IPS-18a (cell line): Measurements from ENCODE around the gene ZKSCAN7.

Source experiments
- H3K27ac ChIP-seq: one replicate; pipeline ENCODE4 v1.5.1; 2013; ENCODE audit warnings: low read length
- H3K27me3 ChIP-seq: one replicate; pipeline ENCODE4 v1.6.1; 2013; ENCODE audit warnings: mild to moderate bottlenecking, low read length; ENCODE audit not compliant: control insufficient read depth, insufficient read depth
- H3K36me3 ChIP-seq: one replicate; pipeline ENCODE4 v1.6.1; 2013; ENCODE audit warnings: low read depth, low read length; ENCODE audit not compliant: control insufficient read depth
- H3K4me1 ChIP-seq: one replicate; pipeline ENCODE4 v1.6.1; 2013; ENCODE audit warnings: low read depth, low read length; ENCODE audit not compliant: control insufficient read depth
- H3K4me3 ChIP-seq: one replicate; pipeline ENCODE4 v1.5.1; 2013; ENCODE audit warnings: low read length
- H3K9ac ChIP-seq: one replicate; pipeline ENCODE4 v1.6.1; 2013; ENCODE audit warnings: mild to moderate bottlenecking, low read length, moderate library complexity
- H3K9me3 ChIP-seq: one replicate; pipeline ENCODE4 v1.6.1; 2013; ENCODE audit warnings: low read depth, low read length; ENCODE audit not compliant: control insufficient read depth

ZKSCAN7 gene

DNA sequence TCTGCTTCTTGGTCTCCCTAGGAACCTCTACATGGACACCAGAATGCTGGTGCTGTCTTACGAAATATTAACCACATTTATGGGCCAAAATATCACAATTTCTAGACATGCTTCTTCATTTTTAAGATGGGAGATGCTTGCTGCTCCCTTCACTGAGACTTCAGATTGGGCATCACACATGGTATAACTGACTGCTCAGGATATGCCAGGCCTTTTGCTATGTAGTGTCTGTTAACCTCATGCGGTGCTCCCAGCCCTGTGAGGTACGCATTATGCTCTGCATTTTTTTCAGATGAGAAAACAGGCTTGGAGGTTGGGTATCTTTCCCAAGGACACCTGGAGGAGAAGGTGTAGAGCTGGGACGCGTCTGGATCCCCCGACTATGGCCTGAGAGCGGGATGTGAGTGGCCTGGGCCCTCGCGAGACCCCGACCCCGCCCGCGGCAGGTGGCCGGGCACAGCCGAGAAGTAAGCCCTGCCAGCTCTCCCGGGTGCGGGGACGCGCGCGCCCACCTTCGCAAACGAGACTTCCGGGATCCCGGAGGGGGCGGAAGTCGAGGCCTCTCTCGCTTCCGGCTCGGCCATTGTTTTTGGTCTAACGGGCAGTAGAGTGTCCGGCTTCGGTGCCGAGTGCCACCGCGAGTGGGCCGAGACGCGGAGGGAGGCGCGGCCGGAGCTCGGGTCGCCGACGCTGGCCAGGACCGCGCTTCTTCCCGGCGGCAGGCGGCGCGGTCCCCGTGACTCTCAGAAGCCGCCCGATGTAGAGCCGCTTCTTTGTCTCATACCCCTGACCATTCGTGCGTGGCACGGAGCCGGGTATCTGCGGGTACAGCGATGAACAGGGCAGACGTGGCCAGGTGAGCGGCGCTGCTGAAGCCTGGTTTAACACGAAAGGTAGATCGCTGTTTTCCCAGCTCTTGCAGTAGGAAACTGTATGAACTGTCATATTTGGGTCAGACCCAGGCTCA lies at the start of gene ZKSCAN7:
ZKSCAN7 (plus strand) TSS at position 568 of the 967 bp plus-strand sequence. CDS start 1,855 bp downstream, outside the sequence.
- peak within 1 kb of the TSS; percentile 98 for H3K4me3 ChIP-seq
- peaks cover 10% of the 10 kb centered on the region for H3K4me1 ChIP-seq
- peaks cover 26% of the 10 kb centered on the region for H3K27me3 ChIP-seq
- peak within 1 kb of the TSS; percentile 95 for H3K9ac ChIP-seq
- peaks cover 23% of the 10 kb centered on the region for H3K36me3 ChIP-seq
- no peaks in the 10 kb centered on the region for H3K9me3 ChIP-seq
- peak within 1 kb of the TSS; percentile 50 for H3K27ac ChIP-seq

GRCh38 chr3:44506556-44506955 lies 48.4 kb upstream of the ZKSCAN7 start:
- peaks cover 8% of the 10 kb centered on the region for H3K36me3 ChIP-seq
- no peak overlapping the region for H3K4me3 ChIP-seq
- H3K27ac ChIP-seq: no peak overlapping the region
- no peaks in the 10 kb centered on the region for H3K27me3 ChIP-seq
- H3K9ac ChIP-seq: no peak overlapping the region
- H3K4me1 ChIP-seq: peaks cover 12% of the 10 kb centered on the region
- H3K9me3 ChIP-seq: peaks cover 6% of the 10 kb centered on the region

DNA sequence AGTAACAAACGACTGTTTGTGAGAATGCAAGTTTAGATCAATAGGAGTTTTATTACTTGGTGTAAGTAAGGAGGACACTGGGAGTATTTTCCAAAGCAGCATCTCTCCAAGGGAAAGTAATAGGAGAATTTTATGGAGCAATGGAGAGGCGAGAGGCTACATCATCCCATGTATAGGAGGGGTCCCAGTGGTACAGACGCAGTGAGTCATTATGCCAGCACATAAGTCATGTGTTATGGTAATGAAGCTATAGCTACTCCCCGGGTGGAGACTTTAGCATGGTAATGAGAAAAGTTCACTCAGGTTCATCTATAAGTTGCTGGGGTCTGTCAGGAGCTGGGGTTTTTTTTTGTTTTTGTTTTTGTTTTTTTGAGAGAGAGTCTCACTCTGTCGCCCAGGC lies 48.0 kb upstream of the ZKSCAN7 start:
- Histone ChIP-seq H3K9ac (no peak overlapping the region), H3K36me3 (peaks cover 4% of the 10 kb centered on the region), H3K4me3 (no peak overlapping the region), H3K4me1 (peaks cover 12% of the 10 kb centered on the region), H3K9me3 (peaks cover 2% of the 10 kb centered on the region), H3K27ac (no peak overlapping the region), H3K27me3 (no peaks in the 10 kb centered on the region)

- Histone ChIP-seq H3K27me3 (no peaks in the 10 kb centered on the region), H3K27ac (no peak overlapping the region), H3K9ac (peak overlapping the region; percentile 90), H3K4me1 (peaks cover 17% of the 10 kb centered on the region), H3K9me3 (no peaks in the 10 kb centered on the region), H3K4me3 (peak overlapping the region; percentile 90), H3K36me3 (no peaks in the 10 kb centered on the region)
Measured at GRCh38 chr3:44509393-44509921, 45.5 kb upstream of the ZKSCAN7 start.

GRCh38 chr3:44510000-44510368 lies 45.0 kb upstream of the ZKSCAN7 start:
- Histone ChIP-seq H3K9me3 (no peaks in the 10 kb centered on the region), H3K27ac (no peak overlapping the region), H3K4me1 (peaks cover 17% of the 10 kb centered on the region), H3K4me3 (peak overlapping the region; percentile 90), H3K9ac (peak overlapping the region; percentile 90), H3K27me3 (no peaks in the 10 kb centered on the region), H3K36me3 (no peaks in the 10 kb centered on the region)

DNA sequence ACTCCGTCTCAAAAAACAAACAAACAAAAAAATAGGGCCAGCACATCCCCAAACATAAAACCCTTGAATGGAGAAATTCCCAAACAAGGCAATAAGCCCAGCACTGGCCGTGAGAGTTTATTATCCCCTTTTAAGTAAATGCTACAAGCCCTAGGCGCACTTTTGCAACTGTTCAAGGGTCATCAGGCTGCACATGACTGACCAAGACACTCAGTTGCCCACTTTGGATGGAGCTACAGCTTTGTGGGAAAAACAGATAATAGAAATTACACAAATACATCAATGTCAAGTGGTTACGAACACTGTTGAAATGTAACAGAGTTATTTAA lies 43.8 kb upstream of the ZKSCAN7 start:
- Histone ChIP-seq H3K9me3 (no peaks in the 10 kb centered on the region), H3K4me1 (peaks cover 17% of the 10 kb centered on the region), H3K27me3 (no peaks in the 10 kb centered on the region), H3K9ac (peak overlapping the region; percentile 79), H3K36me3 (no peaks in the 10 kb centered on the region), H3K4me3 (peak overlapping the region; percentile 90), H3K27ac (no peak overlapping the region)

- Histone ChIP-seq H3K9me3 (no peaks in the 10 kb centered on the region), H3K27ac (no peak overlapping the region), H3K27me3 (no peaks in the 10 kb centered on the region), H3K4me3 (no peak overlapping the region), H3K36me3 (no peaks in the 10 kb centered on the region), H3K4me1 (peaks cover 13% of the 10 kb centered on the region), H3K9ac (no peak overlapping the region)
Measured at GRCh38 chr3:44513513-44513912, 41.5 kb upstream of the ZKSCAN7 start.

DNA sequence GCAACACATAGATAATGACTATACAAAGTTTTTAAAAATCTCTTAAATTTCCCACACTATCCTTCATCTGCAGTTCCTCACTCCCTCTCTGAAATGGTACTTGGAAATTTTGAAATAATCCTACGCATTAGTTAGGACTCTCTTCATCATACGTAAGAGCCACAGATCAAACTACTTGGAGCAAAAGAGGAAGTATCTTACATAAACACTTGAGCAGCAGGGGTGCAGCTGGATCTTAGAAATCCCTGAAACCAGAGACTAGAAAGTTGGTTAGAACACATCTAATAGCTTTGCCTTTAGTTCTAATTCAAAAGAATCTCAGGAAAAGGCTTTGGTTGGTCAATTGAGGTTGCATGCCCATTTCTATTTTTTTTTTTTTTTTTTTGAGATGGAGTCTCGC lies 38.8 kb upstream of the ZKSCAN7 start:
- Histone ChIP-seq H3K9ac (no peak overlapping the region), H3K4me3 (no peak overlapping the region), H3K4me1 (peaks cover 13% of the 10 kb centered on the region), H3K9me3 (no peaks in the 10 kb centered on the region), H3K36me3 (no peaks in the 10 kb centered on the region), H3K27ac (no peak overlapping the region), H3K27me3 (no peaks in the 10 kb centered on the region)

GRCh38 chr3:44518782-44519156 lies 36.2 kb upstream of the ZKSCAN7 start:
- Histone ChIP-seq H3K27ac (no peak overlapping the region), H3K4me3 (no peak overlapping the region), H3K9ac (no peak overlapping the region), H3K4me1 (peaks cover 10% of the 10 kb centered on the region), H3K27me3 (no peaks in the 10 kb centered on the region), H3K9me3 (no peaks in the 10 kb centered on the region), H3K36me3 (no peaks in the 10 kb centered on the region)

DNA sequence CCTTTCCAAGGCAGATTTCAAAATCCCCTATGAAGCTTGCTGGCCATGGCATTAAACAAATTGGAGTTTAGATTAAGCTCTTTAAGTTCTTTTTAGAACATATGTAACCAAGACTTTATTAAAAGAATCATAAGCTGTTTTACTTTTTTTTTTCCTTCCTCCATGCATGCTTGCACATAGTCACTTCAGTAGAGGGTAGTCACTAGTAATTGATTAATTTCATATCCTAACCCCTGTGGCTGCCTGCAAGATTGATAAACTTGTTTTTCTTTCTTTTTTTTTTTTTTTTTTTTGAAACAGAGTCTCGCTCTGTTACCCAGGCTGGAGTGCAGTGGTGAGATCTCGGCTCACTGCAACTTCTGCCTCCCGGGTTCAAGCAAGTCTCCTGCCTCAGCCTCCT lies 33.3 kb upstream of the ZKSCAN7 start:
- H3K9ac ChIP-seq: no peak overlapping the region
- no peaks in the 10 kb centered on the region for H3K9me3 ChIP-seq
- no peak overlapping the region for H3K27ac ChIP-seq
- no peak overlapping the region for H3K4me3 ChIP-seq
- peaks cover 8% of the 10 kb centered on the region for H3K4me1 ChIP-seq
- H3K27me3 ChIP-seq: no peaks in the 10 kb centered on the region
- H3K36me3 ChIP-seq: no peaks in the 10 kb centered on the region

DNA sequence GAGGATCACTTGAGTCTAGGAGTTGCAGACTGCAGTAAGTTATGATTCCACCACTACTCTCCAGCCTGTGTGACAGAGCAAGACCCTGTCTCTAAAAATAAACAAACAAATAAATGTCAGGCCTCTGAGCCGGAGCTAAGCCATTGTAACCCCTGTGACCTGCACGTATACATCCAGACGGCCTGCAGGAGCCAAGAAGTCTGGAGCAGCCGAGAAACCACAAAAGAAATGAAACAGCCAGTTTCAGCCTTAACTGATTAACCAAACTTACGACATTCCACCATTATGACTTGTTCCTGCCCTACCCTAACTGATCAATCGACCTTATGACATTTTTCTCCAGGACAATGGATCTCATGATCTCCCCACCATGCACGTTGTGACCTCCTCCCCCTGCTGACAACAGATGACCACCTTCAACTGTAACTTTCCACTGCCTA lies 32.5 kb upstream of the ZKSCAN7 start:
- Histone ChIP-seq H3K36me3 (no peaks in the 10 kb centered on the region), H3K4me1 (peaks cover 8% of the 10 kb centered on the region), H3K9me3 (no peaks in the 10 kb centered on the region), H3K27me3 (no peaks in the 10 kb centered on the region), H3K27ac (no peak overlapping the region), H3K9ac (no peak overlapping the region), H3K4me3 (no peak overlapping the region)

- peaks cover 8% of the 10 kb centered on the region for H3K4me1 ChIP-seq
- H3K9me3 ChIP-seq: no peaks in the 10 kb centered on the region
- no peak overlapping the region for H3K4me3 ChIP-seq
- H3K9ac ChIP-seq: no peak overlapping the region
- no peaks in the 10 kb centered on the region for H3K36me3 ChIP-seq
- H3K27me3 ChIP-seq: no peaks in the 10 kb centered on the region
- H3K27ac ChIP-seq: no peak overlapping the region
Measured at GRCh38 chr3:44525060-44525459, 29.9 kb upstream of the ZKSCAN7 start.
